HG02852 (cell line): ENCODE data around the gene TMEM108.

ENCODE experiments used
- ATAC-seq: cut with Tn5 transposase; IDR thresholded peaks from one replicate; pipeline ENCODE4 v1.9.1; 2021; ENCODE audit warnings: mild to moderate bottlenecking, moderate library complexity; ENCODE audit not compliant: unreplicated experiment

Gene TMEM108

DNA sequence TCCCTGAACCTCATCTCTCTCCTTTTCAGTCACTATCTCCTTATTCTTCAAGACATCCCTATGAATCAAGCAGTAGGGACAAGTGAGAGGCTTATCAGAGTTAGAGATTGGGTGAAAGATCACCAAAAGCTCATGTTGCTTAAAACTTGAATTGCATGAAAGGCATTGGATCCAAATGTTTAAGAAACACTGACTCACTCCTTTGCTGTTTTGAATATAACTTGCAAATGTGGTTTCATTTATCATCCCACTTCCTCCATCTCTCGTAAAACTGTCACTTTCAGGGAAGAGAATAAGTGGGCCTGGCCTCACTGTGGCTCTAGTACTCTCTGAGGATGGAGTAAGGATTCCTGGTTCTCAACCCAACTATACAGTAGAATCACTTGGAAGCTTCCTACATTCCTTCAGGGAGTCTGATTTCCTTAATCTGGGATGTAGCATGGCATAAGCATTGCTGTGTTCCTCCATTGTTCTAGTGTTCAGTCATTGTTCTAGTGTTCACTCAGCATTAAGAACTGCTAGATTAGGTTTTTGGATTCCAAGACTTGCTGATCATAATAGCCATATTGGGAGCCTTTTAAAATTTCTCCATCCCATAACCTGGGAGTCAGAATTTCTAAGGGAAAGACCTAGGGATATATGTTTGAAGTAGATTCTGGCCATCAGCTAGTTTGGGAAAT, 171.8 kb downstream of the TMEM108 start:
- ATAC-seq, result no peak

DNA sequence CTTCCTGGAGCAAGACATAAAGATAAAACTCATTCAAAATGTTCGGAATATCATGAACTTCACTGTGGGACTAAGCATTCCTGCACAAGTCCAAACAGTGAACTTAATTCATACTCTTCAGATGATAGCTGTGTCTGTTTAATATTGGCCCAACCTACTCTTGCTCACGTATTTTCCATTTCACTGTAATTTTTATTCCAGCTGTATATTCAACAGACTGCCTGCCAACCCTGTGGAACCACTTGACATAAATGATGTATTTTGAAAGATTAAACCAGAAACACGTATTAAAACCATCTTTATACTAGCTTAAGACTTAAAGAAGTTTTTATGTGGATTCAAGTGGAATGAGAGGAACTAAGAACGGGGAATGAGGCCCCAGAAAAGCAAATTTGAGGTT, 172.5 kb downstream of the TMEM108 start:
- ATAC-seq, result no peak

DNA sequence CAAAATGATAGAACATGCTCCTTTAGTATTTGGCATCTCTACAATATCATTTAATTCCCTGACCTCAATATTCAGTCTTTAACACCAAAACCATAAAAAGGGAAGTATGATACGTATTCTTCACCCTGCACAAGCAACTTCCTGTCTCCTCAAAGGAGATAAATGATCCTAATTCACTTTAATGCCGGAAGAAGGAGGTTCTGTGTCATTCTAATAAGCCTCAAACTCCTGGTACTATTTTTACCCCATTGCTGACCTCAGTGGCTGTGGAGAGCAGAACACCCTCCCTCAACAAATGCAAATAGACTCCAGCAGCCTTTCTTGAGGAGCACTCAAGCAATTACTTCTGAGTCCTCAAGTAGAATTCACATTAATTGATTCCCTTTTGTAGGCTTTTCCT, 173.3 kb downstream of the TMEM108 start:
- peak; percentile 97 for ATAC-seq

DNA sequence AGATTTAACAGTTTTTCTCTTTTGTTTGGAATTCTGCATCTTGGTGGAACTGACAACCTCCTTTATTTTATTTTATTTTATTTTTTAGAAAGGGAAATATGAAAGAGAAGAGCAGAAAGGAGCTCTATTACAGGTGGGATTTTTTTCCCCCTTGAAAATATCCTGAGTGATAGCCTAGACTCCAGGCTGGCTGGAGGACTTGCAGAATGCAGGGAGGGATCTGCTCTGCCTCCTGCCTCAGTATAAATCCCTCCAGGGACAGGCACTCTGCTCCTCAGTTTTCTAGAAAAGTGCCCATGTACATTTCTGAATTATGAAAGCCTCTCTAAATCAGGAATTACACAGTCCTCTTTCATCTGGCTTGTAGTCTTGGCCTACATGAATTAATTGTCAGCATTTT, 173.7 kb downstream of the TMEM108 start:
- no peak for ATAC-seq

- ATAC-seq, result no peak
Measured at GRCh38 chr3:133213937-133214336, 175.7 kb downstream of the TMEM108 start.

DNA sequence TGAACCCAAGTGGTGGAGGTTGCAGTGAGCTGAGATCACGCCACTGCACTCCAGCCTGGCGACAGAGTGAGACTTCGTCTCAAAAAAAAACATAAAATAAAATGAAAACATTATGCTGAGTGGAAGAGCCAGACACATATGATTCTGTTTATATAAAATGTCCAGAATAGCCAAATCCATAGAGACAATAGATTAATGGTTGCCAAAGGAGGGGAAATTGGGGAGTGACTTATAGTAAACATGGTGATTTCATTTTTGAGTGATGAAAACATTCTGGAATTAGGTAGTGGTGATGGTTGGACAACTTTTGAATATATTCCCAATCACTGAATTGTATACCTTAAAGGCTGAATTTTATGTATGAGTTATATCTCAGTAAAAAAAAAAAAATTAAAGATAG, 189.6 kb downstream of the TMEM108 start:
- no peak for ATAC-seq

DNA sequence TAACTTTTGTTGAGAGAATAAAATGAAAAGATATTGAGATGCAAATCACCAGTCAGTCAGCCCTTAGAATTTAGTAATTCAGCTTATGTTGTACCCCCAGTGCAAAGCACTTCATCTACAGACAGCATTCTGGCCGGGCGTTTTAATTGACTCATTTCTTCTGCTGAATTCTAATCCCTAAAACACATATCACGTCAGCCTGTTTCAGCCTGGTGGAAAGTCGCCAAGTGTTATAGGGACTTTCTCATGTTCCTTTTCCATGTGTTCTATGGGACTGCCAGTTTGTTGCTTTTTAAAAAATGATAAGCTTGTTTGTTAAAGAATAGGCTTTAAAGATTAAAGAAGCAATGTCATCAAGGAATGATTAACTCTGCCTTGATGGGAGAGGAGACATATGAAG, 192.0 kb downstream of the TMEM108 start:
- no peak for ATAC-seq

DNA sequence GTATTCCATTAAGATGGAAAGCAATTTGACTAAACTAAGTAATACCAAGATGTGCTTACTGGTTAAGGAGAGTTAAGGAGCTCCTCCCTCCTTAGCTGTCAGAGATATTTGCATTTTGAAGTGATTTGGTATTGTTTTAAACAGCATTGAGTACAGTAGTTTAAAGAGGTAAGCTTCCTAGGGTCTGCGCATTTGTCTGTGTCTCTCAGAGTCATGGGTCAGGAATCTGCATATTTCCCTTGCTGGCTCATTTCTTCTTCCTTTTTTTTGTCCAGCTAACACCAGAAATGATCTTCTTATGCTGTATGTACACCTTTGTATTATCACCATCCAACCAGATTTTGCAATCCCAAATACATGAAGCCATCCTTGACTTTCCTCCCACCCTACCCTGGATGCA, 198.7 kb downstream of the TMEM108 start:
- ATAC-seq, result no peak

GRCh38 chr3:133237380-133237779, 199.2 kb downstream of the TMEM108 start:
- ATAC-seq, result no peak

DNA sequence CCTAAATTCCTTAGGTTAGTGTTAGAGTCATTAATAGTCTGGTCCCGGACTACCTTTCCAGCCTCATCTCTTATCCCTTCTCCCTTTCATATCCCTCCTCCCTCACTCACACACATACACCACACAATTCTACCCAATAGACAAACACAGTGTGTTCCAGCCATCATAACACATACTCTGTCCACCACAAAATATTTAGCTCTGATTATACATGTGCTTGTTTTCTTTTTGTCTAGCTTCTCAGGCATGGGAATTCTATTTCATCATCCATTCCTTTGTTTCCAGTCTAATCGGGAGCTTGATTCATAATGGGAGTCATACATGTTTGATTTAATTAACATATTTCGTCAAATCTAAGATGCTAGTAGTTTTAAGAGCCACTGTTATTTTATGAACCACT, 199.8 kb downstream of the TMEM108 start:
- ATAC-seq, result no peak

DNA sequence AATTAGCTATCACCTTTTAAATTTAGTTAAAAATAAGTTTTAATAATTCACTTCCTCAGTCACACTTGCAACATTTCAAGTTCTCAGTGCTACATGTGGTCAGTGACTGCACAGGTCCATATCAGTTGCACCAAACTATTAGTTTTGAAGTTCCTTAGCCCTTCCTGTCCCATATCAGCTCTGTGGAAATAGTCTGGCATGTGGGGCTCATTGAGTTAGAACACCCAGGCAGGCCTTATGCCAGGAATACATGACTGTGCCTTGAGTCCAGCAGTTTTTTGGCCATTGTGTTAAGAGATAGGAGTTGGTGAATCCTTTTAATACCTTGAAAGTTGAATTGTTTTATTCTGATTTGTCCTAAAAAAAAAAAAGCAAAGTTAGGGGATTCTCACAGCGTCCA, 207.9 kb downstream of the TMEM108 start:
- no peak for ATAC-seq

GRCh38 chr3:133246773-133247172, 208.6 kb downstream of the TMEM108 start:
- ATAC-seq, result no peak

- ATAC-seq, result no peak
Measured at GRCh38 chr3:133248389-133248788, 210.2 kb downstream of the TMEM108 start.

DNA sequence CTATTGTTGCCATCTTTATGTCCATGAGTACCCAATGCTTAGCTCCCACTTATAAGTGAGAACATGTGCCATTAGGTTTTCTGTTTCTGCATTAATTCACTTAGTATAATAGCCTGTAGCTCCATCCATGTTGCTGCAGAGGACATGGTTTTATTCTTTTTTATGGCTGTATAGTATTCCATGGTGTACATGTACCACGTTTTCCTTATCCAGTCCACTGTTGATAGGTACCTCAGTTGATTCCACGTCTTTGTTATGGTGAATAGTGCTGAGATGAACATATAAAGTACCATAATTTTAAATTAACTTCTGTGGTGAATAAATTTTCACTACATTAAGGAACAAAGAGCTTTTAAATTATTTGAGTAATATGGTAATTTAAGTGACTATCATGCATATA, 211.3 kb downstream of the TMEM108 start:
- ATAC-seq, result no peak

- no peak for ATAC-seq
Measured at GRCh38 chr3:133254151-133254550, 216.0 kb downstream of the TMEM108 start.

GRCh38 chr3:133254716-133255115, 216.5 kb downstream of the TMEM108 start:
- no peak for ATAC-seq

- peak; percentile 77 for ATAC-seq
Measured at GRCh38 chr3:133256787-133257483, 218.7 kb downstream of the TMEM108 start.

- ATAC-seq, result no peak
Measured at GRCh38 chr3:133258358-133258757, 220.2 kb downstream of the TMEM108 start.

- no peak for ATAC-seq
Measured at GRCh38 chr3:133259767-133260166, 221.6 kb downstream of the TMEM108 start.

DNA sequence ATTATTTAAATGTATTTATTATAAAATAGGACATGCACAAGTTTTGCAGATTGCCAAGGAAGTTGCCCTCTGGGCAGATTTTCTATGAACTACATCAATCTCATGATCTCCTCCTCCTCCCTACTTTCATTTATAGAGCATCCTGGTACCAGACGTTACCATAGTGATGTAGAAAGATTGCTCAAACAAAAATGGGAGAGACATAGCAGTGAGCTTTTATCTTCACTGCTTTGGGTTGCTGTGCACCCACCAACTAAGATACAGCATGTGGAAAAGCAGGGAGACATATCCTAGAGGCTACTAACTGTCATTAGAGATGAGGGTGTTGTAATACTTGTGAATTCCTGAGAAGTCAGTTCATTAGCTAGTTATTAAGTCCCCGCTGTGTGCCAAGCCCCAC, 224.1 kb downstream of the TMEM108 start:
- ATAC-seq, result no peak

- ATAC-seq, result no peak
Measured at GRCh38 chr3:133264920-133265319, 226.7 kb downstream of the TMEM108 start.

DNA sequence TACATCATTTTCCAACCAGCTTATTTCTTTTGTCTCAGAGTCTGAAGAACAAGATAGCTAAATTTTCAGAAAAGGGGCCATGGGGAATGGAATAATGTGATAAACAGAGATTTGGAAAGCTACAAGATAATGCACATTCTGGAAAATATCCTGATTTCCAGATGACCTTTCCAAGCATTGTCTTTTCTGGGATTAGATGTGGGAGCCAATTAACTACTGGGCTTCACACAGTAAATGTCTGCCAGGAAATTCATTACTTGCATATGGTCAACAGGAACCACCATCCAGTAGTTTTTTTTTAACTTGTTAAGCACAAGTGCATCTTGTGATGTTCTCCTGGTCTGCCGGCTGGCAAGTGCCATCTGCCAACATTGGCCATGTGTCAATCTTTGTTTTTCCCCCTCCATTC, 230.5 kb downstream of the TMEM108 start:
- ATAC-seq, result no peak

GRCh38 chr3:133269393-133269792, 231.2 kb downstream of the TMEM108 start:
- ATAC-seq, result no peak
